ENCODE data around the gene ZC3HAV1.
"Not testable (repeated sequence)": the region's sequence is repeated elsewhere in the genome, so short reads cannot be mapped to it uniquely, and the experiment has no call there.

DNA sequence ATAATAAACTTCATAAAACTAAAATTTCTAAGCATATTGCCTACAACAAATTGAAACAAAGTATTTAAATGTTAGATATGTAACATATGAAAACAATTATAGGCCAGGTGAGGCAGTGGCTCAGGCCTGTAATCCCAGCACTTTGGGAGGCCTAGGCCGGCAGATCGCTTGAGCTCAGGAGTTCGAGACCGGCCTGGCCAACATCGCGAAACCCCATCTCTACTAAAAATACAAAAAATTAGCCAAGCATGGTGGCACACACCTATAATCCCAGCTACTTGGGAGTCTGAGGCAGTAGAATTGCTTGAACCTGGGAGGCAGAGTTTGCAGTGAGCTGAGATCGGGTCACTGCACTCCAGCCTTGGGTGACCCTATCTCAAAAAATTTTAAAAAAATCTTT is 3.3 kb downstream of the ZC3HAV1 start:
- TF ChIP-seq, protein P1, sequence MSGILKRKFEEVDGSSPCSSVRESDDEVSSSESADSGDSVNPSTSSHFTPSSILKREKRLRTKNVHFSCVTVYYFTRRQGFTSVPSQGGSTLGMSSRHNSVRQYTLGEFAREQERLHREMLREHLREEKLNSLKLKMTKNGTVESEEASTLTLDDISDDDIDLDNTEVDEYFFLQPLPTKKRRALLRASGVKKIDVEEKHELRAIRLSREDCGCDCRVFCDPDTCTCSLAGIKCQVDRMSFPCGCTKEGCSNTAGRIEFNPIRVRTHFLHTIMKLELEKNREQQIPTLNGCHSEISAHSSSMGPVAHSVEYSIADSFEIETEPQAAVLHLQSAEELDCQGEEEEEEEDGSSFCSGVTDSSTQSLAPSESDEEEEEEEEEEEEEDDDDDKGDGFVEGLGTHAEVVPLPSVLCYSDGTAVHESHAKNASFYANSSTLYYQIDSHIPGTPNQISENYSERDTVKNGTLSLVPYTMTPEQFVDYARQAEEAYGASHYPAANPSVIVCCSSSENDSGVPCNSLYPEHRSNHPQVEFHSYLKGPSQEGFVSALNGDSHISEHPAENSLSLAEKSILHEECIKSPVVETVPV (CRISPR knock-in tag; IDR thresholded peaks at IDR 0.05): not testable (repeated sequence)
- not testable (repeated sequence) for TF ChIP-seq TCF4 (CRISPR knock-in tag; IDR thresholded peaks at IDR 0.05; ENCODE audit: borderline replicate concordance); ESRRG (CRISPR knock-in tag; IDR thresholded peaks at IDR 0.05); GLIS3 (CRISPR knock-in tag; IDR thresholded peaks at IDR 0.05); ZFP30 (CRISPR knock-in tag; IDR thresholded peaks at IDR 0.05); OSR1 (CRISPR knock-in tag; IDR thresholded peaks at IDR 0.05); PPARA (CRISPR knock-in tag; IDR thresholded peaks at IDR 0.05; ENCODE audit: borderline replicate concordance); ARNTL (CRISPR knock-in tag; IDR thresholded peaks at IDR 0.05; ENCODE audit: borderline replicate concordance, low read depth)

All from SK-N-SH treated with all-trans-retinoic acid at 6 μM for 48 hours (cell line).